ENCODE measurements around the gene SHISA5.
"Not testable (repeated sequence)": the region's sequence is repeated elsewhere in the genome, so short reads cannot be mapped to it uniquely, and the experiment has no call there.

SHISA5 gene

DNA sequence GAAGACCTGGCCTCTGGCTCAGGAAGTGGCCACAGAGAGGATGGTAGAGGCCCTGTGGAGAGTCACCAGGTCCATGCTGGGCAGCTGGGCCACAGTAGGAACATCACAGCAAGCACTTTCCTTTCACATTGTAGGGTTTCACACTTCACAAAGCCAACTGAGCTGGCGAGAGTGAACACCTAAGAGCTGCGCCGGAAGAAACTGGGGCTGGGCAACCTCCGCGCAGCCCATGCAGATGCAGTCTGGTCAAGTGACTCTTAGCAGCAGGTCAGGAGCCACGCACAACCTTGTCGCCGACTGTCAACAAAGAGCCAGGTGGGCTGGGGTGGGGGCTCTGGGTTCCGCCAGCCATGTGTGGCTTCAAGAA, 15.3 kb upstream of the SHISA5 start:
- DNase-seq (ENCODE audit: low read depth), result no peak

DNA sequence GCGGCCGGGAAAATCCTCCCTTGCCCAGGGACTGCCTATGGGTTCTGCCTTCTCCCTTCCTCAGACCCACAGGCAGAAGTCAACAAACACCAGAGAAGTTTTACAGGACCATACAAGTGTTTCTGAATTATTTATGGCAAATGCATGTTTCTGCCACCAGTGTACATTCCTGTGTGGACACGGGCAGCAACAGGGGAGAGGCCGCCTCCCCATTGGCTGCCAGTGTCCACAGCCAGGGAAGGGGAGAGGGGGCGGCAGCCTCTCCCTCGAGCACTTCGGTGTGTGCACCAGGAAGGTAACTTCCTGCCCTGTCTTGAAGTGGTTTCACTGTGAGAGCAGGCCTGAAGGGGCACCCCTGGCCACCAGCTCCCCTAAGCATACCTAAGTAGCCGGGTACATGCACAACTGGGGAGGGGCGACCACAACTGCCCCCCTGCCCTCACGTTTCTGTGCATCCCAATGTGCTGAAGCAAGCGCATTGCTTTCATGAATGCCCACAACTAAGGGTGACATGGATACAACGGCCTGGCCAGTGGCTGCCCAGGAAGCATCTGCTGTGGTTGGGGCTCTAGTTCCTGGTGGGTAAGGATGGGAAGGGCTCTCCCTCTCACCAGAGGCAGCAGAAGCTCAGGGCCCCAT, 14.8 kb upstream of the SHISA5 start:
- DNase-seq (ENCODE audit: low read depth), result no peak

DNA sequence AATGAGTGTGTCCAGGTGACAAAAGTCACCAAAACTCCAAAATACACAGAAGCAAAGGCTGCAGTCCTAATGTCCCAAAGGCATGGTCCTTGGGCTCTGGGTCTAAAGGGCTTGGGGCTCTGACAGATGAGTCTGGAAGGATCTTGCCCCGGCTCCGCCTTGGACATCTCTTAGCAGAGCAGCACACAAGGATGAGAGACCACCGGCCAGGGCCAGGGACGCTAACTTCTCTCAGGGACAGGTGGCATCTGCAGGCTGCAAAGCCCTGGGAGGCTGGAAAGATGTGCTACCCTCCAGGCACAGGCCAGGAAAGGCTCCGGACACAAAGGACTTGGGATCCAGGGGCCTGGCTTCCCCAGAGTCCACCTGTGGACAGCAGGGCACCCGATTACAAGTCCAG, 14.1 kb upstream of the SHISA5 start:
- DNase-seq (ENCODE audit: low read depth), result no peak

DNA sequence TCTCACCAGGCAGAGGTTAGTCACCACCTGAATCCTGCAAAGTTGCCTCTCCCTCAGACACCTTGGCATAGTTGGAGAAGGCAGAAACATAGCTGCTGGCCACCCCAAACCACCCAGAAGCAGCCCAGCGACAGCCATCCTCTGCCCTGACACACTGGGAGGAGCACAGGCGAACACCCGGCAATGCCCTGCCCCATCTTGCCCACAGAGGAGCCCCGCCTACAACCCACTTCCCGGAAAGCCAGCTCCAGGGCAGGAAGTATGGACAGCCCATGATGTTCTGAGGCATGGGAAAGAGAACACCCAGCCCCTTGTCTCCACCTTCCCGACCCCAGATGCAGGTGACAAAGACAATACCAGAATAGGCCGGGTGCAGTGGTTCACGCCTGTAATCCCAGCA, 12.6 kb upstream of the SHISA5 start:
- no peak for DNase-seq (ENCODE audit: low read depth)

DNA sequence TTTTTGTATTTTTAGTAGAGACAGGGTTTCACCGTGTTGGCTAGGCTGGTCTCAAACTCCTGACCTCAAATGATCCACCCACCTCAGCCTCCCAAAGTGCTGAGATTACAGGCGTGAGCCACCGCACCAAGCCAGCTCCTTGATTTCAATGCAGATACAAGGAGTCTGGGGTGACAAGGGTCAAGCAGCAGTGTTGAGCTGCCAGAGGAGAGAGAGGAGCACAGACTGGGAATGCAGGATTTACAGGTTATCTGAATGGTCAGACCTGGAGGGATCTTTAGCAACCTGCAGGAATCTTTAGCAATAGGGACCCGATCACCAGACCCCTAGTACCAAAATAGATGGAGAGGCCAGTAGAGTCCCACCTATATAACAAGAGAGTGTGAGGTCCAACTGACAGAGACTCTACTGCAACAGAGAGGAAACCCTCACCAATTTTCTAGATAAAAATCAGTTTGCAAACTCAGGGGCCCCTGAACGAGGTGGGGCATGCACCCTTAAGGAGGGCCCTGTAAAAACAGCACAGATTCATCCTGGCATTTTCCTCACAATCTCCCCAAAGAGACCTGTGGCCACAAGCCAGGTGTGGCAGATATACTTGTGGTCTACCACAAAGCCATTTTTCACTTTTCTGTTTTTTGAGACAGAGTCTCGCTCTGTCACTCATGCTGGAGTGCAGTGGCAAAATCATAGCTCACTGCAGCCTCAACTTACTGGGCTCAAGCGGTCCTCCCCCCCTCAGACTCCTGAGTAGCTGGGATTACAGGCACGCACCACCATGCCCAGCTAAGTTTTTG, 10.7 kb upstream of the SHISA5 start:
- DNase-seq (ENCODE audit: low read depth), result no peak

DNA sequence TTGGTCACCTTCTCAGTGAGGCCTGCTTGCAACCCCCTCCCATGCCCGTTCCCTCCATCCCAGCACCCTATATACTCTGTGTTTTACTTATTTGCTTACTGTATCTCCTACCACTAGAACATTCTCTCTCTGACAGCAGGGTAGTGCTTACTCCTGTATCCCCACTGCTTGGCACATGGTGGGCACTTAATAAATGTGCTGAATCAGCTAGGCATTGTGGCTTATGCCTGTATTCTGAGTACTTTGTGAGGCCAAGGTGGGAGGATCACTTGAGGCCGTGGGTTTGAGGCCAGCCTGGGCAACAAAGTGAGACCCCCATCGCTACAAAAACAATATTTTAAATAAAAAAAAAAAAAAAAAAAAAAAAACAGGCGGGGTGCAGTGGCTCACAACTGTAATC, 7.6 kb upstream of the SHISA5 start:
- no peak for DNase-seq (ENCODE audit: low read depth)

DNA sequence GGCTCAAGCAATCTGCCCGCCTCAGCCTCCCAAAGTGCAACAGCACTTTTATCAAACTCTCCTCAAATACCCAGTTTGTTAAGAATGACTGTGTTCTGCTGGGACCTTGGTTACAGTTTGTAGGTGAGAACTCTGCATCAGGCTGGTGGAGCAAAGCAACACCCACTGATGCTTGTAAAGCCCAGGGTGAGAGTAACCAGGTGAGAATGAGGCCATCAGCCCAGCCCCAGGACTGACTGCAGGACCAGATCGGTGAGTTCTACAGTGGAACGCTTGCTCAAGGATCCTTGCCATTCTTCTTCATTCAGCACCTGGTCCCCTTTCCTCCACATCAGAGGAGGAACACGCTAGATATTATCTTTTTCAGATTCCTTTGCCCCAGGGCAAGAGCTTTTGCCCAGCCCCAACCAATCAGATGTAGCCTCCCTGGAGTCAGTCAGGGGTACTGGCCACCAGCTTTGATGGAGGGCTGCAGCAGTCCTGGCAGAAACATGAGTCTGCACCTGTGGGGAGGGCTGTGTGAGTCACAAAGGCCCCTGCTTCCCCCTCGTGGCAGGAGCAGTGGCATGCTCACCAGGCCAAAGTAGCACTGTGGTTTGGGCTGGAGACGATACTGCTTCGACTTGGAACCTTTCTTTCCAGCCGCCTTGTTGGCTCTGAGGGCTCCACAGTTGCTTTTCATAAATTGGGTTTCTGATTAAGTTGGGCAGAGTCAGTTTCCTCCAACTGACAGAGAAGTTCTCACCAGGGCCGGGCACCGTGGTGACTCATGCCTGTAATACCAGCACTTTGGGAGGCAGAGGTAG, 3.5 kb upstream of the SHISA5 start:
- peak; percentile 68 for DNase-seq (ENCODE audit: low read depth)

DNA sequence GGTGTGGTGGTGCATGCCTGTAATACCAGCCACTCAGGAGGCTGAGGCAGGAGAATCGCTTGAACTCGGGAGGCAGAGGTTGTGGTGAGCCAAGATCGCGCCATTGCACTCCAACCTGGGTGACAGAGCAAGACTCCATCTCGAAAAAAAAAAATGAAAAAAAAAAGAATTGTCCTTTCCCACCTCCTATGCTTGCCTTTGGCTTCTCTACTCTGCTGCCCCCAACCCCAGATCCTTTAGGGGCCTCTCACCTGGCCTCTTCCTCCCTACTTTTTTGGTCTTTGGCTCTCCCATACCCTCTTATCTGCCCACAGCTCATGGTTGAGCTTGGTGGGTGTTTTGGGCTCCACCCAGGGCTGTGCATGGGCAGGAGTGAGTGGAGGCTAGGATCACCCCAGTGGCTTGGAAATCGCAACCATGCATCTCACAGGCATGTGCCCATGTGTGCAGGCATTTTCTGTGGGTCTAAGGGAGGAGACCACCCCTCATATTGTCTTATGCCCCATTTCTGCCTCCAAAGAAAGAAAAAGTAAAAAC, 2.1 kb upstream of the SHISA5 start:
- DNase-seq (ENCODE audit: low read depth), result no peak

DNA sequence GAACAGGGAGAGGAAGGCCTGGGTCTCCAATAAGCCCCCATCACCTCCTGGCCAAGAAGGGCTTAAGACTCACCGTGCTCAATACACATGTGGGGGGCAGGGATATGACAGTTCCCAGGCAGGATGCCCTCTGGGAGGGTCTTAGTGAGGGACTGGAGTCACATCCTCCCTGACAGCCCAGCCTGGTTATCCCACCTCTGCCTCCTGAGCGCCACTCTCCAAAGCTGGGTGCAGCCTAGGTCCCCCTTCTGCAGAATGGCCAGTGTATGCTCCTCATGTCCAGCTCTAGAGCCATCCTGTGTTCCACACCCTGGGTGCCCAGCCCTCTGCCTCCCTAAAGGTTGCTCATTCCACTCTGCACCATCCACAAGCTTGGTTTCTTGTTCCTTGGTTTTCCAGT, 1.2 kb upstream of the SHISA5 start:
- DNase-seq (ENCODE audit: low read depth), result no peak

DNA sequence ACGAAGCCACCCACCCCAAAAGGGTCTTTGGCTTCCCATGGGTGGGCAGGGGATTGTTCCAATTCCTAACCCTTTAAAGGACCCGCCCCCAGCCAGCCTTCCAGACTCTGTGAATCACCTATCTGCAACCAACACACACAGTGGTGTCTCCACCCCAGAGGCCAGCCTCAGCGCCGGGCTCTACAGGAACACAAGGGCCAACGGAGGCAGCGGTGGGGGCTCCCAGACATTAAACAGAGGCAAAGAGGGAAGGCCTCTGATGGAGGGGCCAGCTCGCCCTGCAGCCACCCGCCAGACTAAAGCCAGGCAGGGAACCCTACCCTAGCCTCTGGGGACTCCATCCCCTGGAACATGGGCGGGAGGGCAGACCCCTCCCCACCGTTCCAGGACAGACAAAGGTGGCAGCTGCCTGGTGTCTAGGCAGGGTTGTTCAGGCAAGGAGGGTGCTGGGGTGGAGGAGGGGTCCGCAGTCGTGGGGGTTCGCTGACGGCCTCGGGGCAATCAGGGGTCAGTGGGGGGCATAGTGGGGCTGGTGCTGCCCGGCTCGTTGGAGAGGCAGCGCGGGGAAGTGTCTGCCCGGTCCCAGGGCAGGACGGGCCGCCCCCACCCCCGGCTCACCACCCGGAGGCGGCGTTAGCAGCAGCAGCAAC, 448 bp downstream of the SHISA5 start:
- no peak for DNase-seq (ENCODE audit: low read depth)

DNA sequence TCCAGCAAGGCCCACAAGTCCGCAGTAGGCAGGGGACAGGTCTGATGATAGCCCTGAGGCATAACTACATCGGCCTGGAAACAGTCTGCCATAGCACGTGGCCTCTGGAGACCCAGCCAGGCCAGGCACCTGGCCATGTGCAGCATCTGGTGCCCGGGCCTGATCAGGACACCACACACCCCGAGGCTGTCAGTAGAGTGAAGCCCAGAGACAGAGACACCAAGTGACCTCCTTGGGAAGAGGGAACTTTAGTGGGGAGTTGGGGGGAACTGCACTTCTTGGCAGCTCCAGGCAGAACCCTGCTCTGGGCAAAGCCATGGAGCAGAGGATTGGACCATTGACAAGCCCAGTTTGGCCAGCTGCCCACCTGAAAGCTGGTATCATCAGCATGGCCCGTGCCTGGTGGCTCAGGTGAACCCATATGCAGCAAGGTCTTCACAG, 1.2 kb downstream of the SHISA5 start:
- DNase-seq (ENCODE audit: low read depth), result no peak

DNA sequence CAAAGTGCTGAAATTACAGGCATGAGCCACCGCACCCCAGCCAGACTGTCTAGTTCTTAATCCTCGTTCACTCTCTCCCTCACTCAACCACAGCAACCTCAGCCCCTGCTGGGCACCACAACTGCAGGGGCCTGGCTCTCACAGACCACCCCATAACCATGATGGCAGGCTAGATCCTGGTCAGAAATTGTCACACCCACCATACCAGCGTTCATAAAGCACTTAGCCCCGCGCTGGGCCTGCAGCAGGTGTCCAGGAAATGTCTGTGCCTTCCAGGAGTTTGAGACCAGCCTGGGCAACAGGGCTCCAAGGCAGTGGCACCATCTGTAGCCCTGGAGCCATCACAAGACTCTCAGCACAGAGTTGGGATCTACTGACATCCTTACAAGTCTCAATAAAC, 1.9 kb downstream of the SHISA5 start:
- DNase-seq (ENCODE audit: low read depth), result no peak

DNA sequence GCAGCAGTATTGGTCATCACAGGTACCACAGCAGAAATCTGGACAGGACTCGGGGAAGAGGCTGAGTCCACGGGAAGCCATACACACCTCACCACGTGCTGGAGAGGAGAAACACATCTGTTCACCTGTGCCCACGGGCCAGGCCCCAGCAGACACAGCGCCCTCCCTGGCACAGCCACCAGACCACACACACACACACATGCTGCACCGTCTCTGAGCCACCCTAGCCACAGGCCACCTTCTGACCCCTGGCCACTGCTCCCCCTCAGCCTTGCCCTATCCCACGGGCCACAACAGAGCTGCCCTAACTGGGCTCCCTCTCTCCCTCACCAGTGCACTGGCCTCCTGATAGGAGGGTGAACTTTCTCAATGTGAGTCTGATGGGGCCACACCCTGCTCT, 2.8 kb downstream of the SHISA5 start:
- no peak for DNase-seq (ENCODE audit: low read depth)

DNA sequence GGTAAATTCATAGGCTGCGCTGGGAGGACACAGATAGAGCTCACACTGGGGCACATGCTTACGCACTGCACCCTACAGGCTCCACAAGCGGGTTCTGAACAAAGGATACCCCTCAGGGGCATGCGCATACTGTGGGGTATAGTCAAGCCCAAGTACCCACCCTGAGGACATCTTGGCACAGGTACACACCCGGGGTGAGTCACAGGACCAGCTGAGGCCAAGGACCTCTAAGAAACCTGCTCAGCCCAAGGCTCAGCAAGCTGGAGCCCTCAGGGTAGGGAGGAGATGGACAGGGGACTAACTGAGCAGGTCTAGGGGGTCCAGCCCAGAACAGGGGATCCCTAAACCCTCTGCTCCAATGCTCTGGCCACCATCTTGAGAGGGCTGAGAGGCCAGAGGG, 3.3 kb downstream of the SHISA5 start:
- no peak for DNase-seq (ENCODE audit: low read depth)

DNA sequence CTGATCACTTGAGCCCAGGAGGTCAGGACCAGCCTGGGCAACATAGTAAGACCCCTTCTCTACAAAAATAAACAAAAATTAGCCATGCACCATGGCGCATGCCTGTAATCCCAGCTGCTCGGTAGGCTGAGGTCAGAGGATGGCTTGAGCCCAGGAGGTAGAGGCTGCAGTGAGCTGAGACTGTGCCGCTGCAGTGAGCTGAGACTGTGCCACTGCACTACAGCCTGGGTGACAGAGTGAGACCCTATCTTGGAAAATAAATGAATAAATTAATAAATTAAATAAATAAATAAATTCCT, 10.8 kb downstream of the SHISA5 start:
- no peak for DNase-seq (ENCODE audit: low read depth)

DNA sequence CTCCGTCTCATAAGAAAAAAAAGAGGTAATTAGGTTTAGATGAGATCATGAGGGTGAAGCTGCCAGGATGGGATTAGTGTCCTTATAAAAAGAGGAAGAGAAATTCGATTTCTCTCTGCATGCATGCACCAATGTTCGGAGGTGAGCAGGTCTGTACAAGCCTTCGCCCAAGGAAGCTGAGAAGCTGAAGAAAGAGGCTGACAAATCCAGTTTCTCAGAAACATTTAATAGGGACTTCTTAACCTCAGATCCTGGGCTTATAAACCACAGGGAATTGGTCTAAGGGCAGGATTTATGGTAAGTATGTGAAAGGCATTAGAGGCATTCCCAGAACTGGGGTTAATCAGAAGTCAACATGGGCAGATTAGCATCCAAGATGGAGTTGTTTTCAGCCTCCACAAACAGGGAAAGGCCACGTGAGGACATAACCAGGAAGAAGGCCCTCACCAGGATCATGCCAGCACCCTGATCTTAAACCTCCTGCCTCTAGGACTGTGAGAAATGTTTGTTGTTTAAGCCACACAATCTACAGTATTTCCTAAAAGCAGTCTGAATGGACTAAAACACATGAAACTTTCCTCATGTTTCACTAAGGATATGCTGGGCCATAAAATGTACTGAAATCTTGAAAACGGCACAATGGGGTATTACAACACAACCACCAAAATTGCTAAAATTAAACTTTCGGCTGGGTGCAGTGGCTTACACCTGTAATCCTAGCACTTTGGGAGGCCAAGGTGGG, 11.3 kb downstream of the SHISA5 start:
- no peak for DNase-seq (ENCODE audit: low read depth)

DNA sequence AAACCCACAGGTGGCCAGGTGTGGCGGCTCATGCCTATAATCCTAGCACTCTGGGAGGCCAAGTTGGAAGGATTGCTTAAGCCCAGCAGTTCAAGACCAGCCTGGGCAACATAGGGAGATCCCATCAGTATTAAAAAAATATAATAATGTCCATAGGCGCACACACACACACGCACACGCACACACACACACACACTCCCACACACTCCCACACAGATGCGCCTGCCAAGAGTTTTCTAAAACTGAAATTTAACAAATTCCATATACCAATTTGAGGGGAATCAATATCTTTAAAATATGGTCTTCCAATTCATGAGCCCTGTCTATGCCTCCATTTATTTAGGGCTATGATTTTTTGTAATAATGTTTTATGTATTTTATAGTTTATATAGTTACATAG, 17.0 kb downstream of the SHISA5 start:
- no peak for DNase-seq (ENCODE audit: low read depth)

DNA sequence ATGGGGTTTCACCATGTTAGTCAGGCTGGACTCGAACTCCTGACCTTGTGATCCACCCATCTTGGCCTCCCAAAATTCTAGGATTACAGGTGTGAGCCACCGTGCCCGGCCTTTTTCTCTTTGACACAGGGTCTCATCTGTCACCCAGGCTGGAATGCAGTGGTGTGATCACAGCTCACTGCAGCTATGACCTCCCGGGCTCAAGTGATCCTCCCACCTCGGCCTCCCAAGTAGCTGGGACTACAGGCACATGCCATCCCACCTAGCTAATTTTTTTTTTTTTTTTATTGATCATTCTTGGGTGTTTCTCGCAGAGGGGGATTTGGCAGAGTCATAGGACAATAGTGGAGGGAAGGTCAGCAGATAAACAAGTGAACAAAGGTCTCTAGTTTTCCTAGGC, 21.2 kb downstream of the SHISA5 start:
- not testable (repeated sequence) for DNase-seq (ENCODE audit: low read depth)

DNA sequence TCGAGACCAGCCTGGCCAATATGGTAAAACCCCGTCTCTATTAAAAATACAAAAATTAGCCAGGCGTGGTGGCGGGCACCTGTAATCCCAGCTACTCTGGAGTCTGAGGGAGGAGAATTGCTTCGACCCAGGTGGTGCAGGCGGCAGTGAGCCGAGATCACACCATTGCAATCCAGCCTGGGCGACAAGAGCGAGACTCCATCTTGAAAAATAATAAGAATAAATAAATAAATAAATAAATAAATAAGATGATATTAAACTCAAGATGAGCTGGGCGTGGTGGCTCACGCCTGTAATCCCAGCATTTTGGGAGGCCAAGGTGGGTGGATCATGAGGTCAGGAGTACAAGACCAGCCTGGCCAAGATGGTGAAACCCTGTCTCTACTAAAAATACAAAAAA, 23.1 kb downstream of the SHISA5 start:
- not testable (repeated sequence) for DNase-seq (ENCODE audit: low read depth)

DNA sequence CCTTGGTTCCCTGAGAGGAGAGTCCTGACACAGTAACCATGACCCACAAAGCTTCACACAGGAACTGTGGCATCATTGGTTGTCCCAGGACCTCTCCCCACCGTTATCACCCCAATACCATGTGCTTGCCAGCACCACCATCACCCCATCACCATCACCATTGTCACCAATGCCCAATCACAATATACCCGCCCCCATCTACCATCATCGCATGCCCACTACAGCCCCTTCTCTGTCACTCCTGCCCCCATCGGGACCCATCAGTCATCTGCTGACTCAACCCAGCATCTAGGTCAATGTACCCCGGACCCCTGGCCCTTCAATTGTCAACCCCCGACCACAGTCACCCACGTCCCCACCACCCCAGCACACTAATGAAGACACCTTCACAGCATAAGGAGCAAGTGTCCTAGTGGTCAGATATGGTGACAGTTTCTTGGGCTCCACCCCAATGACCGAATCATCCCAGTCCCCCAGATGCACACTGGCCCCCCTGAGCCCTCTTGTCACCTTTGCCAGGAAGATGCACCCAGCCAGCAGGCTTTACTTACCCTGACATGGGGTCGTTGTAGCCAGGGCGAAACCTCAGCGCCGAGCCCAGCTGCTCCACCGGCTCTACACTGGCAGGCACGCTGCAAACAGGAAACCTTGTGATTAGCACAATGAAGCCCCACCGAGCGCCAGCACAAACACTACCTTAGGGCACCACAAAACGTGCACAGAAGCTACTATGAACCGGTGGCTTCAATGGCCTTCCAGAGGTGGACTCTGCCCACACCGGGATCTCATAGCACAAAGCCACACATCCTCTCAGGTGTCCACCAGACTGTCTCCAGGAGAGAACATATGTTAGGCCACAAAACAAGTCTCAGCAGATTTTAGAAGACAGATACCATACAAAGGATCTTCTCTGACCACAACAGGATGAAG, 25.1 kb downstream of the SHISA5 start:
- DNase-seq (ENCODE audit: low read depth), result peak; percentile 33
